ENCODE data around the gene ZSCAN31.

DNA sequence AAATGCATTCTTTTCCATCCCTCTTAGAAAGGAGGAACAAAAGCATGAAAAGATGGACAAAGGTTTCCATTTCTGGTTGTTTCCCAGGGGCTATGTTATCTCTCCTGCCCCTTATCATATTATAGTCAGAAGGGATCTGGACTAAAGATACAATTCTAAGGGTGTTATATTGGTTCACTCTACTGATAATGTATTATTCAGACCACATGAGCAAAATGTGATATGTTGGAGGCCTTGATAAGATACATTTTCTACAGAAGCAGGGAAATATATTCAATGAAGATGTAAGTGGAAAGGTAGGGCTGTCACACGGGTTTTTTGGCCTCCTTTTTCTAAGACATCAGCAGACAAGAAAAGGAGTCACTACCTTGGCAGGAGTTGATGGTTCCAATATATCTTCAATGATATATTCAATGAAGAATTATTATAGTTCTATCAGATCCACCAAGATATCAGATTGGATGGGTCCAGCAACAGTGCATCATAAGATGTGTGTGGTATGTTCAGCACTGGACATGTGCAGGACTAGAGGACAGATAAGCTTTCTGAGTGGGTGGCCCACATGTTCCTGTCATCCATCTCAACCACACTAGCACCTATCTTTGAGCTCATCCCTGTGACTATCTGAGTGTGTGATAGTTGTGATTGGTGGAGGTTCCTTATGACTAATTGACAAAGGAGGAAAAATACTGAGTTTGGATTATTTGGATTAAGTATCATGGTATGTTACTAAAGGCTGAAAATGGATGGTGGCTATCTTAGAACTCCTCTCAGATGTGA is 8.1 kb upstream of the ZSCAN31 start:
- TF ChIP-seq EP300 (IDR thresholded peaks at IDR 0.05; ENCODE audit: borderline replicate concordance in 1 of 2, low read depth in 2 of 2, low read length in 2 of 2) (no peak), BACH1 (IDR thresholded peaks at IDR 0.05; ENCODE audit: low read length) (no peak), SRF (IDR thresholded peaks at IDR 0.05; ENCODE audit: low read depth, low read length) (no peak)
- TF ChIP-seq, protein P1, sequence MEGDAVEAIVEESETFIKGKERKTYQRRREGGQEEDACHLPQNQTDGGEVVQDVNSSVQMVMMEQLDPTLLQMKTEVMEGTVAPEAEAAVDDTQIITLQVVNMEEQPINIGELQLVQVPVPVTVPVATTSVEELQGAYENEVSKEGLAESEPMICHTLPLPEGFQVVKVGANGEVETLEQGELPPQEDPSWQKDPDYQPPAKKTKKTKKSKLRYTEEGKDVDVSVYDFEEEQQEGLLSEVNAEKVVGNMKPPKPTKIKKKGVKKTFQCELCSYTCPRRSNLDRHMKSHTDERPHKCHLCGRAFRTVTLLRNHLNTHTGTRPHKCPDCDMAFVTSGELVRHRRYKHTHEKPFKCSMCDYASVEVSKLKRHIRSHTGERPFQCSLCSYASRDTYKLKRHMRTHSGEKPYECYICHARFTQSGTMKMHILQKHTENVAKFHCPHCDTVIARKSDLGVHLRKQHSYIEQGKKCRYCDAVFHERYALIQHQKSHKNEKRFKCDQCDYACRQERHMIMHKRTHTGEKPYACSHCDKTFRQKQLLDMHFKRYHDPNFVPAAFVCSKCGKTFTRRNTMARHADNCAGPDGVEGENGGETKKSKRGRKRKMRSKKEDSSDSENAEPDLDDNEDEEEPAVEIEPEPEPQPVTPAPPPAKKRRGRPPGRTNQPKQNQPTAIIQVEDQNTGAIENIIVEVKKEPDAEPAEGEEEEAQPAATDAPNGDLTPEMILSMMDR (IDR thresholded peaks at IDR 0.05; ENCODE audit: control extremely low read depth in 1 of 3, insufficient read depth in 1 of 3, low read depth in 1 of 3, low read length in 3 of 3), result no peak

Data from H1 (cell line).